Panc1 (cell line): ENCODE data around the gene PIK3AP1.

ENCODE experiments used
- POLR2AphosphoS5 ChIP-seq: IDR thresholded peaks from 2 replicates; pipeline ENCODE4 v1.6.1; 2012; ENCODE audit warnings: mild to moderate bottlenecking, low read depth, low read length, moderate library complexity
- TF ChIP-seq, protein P1 (sequence below), 2 experiments: IDR thresholded peaks; 2 replicates each; pipeline ENCODE4 v1.6.1; 2011 to 2012; ENCODE audit warnings: low read depth in 2 of 2, control low read depth in 1 of 2, low read length in 1 of 2, mild to moderate bottlenecking in 1 of 2, moderate library complexity in 1 of 2; ENCODE audit not compliant: insufficient read depth in 1 of 2
- TF ChIP-seq, protein P2 (sequence below): fragments of 450-650 bp; IDR thresholded peaks from 2 replicates; pipeline ENCODE4 v1.5.1; 2017; ENCODE audit warnings: mild to moderate bottlenecking

DNA sequence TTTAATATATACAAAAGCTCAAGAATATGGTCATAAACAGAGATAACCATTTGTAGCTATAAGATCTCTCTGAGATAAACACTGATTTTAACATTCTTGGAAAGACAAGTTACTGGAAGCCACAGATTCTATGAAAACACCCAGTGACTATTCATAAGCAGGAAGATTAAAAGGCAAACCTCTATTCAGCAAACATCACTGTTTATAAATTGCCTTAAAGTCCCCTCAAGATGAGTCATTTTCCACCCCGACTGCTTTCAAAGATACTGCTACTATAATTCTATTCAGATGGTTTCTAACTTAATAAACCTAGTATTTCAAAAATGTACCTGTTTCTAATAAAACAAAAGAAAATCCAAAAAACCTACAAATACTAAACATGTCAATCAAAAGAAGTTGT, 154.5 kb downstream of the PIK3AP1 start:
- TF ChIP-seq, protein P1, sequence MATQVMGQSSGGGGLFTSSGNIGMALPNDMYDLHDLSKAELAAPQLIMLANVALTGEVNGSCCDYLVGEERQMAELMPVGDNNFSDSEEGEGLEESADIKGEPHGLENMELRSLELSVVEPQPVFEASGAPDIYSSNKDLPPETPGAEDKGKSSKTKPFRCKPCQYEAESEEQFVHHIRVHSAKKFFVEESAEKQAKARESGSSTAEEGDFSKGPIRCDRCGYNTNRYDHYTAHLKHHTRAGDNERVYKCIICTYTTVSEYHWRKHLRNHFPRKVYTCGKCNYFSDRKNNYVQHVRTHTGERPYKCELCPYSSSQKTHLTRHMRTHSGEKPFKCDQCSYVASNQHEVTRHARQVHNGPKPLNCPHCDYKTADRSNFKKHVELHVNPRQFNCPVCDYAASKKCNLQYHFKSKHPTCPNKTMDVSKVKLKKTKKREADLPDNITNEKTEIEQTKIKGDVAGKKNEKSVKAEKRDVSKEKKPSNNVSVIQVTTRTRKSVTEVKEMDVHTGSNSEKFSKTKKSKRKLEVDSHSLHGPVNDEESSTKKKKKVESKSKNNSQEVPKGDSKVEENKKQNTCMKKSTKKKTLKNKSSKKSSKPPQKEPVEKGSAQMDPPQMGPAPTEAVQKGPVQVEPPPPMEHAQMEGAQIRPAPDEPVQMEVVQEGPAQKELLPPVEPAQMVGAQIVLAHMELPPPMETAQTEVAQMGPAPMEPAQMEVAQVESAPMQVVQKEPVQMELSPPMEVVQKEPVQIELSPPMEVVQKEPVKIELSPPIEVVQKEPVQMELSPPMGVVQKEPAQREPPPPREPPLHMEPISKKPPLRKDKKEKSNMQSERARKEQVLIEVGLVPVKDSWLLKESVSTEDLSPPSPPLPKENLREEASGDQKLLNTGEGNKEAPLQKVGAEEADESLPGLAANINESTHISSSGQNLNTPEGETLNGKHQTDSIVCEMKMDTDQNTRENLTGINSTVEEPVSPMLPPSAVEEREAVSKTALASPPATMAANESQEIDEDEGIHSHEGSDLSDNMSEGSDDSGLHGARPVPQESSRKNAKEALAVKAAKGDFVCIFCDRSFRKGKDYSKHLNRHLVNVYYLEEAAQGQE (IDR thresholded peaks at IDR 0.05; ENCODE audit: insufficient read depth in 1 of 2, low read depth in 2 of 2, low read length in 1 of 2), result no peak
- TF ChIP-seq, protein P2, sequence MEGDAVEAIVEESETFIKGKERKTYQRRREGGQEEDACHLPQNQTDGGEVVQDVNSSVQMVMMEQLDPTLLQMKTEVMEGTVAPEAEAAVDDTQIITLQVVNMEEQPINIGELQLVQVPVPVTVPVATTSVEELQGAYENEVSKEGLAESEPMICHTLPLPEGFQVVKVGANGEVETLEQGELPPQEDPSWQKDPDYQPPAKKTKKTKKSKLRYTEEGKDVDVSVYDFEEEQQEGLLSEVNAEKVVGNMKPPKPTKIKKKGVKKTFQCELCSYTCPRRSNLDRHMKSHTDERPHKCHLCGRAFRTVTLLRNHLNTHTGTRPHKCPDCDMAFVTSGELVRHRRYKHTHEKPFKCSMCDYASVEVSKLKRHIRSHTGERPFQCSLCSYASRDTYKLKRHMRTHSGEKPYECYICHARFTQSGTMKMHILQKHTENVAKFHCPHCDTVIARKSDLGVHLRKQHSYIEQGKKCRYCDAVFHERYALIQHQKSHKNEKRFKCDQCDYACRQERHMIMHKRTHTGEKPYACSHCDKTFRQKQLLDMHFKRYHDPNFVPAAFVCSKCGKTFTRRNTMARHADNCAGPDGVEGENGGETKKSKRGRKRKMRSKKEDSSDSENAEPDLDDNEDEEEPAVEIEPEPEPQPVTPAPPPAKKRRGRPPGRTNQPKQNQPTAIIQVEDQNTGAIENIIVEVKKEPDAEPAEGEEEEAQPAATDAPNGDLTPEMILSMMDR, result no peak
- TF ChIP-seq POLR2AphosphoS5, result no peak
